Glutamatergic neuron (in vitro differentiated cells): ENCODE measurements around the gene CASD1. TPM values are rescaled to one million over a fixed set of nuclear protein-coding genes. Genes with fewer than 3 reads are reported as not detected.

ENCODE experiments used
- DNase-seq: peaks from one replicate; pipeline ENCODE4 v3.0.0; 2022
- H3K27ac Mint-ChIP-seq: one replicate; pipeline ENCODE4 v1.8.0; 2020; ENCODE audit warnings: mild to moderate bottlenecking, mixed read lengths, inconsistent platforms; ENCODE audit not compliant: unreplicated experiment
- H3K27me3 Mint-ChIP-seq: one replicate; pipeline ENCODE4 v1.8.0; 2020; ENCODE audit warnings: mild to moderate bottlenecking, moderate library complexity, mixed read lengths, inconsistent platforms; ENCODE audit not compliant: unreplicated experiment
- H3K36me3 Mint-ChIP-seq: one replicate; pipeline ENCODE4 v1.8.0; 2020; ENCODE audit warnings: mild to moderate bottlenecking, mixed read lengths, inconsistent platforms; ENCODE audit not compliant: unreplicated experiment
- H3K4me1 Mint-ChIP-seq: one replicate; pipeline ENCODE4 v1.8.0; 2020; ENCODE audit warnings: mild to moderate bottlenecking, low read depth, mixed read lengths, inconsistent platforms; ENCODE audit not compliant: unreplicated experiment
- H3K4me3 Mint-ChIP-seq: one replicate; pipeline ENCODE4 v1.8.0; 2020; ENCODE audit warnings: mild to moderate bottlenecking, mixed read lengths, inconsistent platforms; ENCODE audit not compliant: unreplicated experiment
- H3K9me3 Mint-ChIP-seq: one replicate; pipeline ENCODE4 v1.8.0; 2020; ENCODE audit warnings: mild to moderate bottlenecking, moderate library complexity, mixed read lengths, inconsistent platforms; ENCODE audit not compliant: unreplicated experiment
- CTCF ChIP-seq: fragments of 200-600 bp; sonication (generic); IDR thresholded peaks from one replicate; pipeline ENCODE4 v1.5.0; 2021; ENCODE audit not compliant: partially characterized antibody, unreplicated experiment
- total RNA-seq: library from RNA; stranded (reverse); fragmentation: NEBNext Ultra II Directional; extraction: Animal tissue kit (Norgen Biotek cat#: 25700); gene quantifications from one replicate; pipeline ENCODE4 v1.2.1, GENCODE V29; 2021; ENCODE audit not compliant: unreplicated experiment

The CASD1 gene
- total RNA-seq, 1 donor from 2014 or later, result 117 TPM

- no peak overlapping the region for H3K27ac Mint-ChIP-seq
- H3K4me1 Mint-ChIP-seq, result no peaks in the 10 kb centered on the region
- no peak for TF ChIP-seq CTCF
- H3K36me3 Mint-ChIP-seq, result no peaks in the 10 kb centered on the region
- H3K9me3 Mint-ChIP-seq, result no peaks in the 10 kb centered on the region
- H3K4me3 Mint-ChIP-seq, result no peak overlapping the region
- peaks cover 2% of the 10 kb centered on the region for H3K27me3 Mint-ChIP-seq
- DNase-seq, result no peak
These were observed 30.8 kb downstream of the CASD1 start for GRCh38 chr7:94540428-94540827.

- no peak overlapping the region for H3K27ac Mint-ChIP-seq
- no peak for TF ChIP-seq CTCF
- no peak for DNase-seq
- H3K4me3 Mint-ChIP-seq, result no peak overlapping the region
- peaks cover 2% of the 10 kb centered on the region for H3K27me3 Mint-ChIP-seq
- no peaks in the 10 kb centered on the region for H3K4me1 Mint-ChIP-seq
- H3K36me3 Mint-ChIP-seq, result no peaks in the 10 kb centered on the region
- no peaks in the 10 kb centered on the region for H3K9me3 Mint-ChIP-seq
These were observed 37.5 kb downstream of the CASD1 start for GRCh38 chr7:94547126-94547525.

- DNase-seq, result no peak
- Mint-ChIP-seq H3K27ac (no peak overlapping the region), H3K9me3 (no peaks in the 10 kb centered on the region), H3K4me1 (no peaks in the 10 kb centered on the region), H3K36me3 (no peaks in the 10 kb centered on the region), H3K27me3 (no peaks in the 10 kb centered on the region), H3K4me3 (no peak overlapping the region)
- TF ChIP-seq CTCF, result no peak
These were observed 46.4 kb downstream of the CASD1 start for GRCh38 chr7:94556028-94556427.

- Mint-ChIP-seq H3K4me3 (no peak overlapping the region), H3K27me3 (no peaks in the 10 kb centered on the region), H3K36me3 (no peaks in the 10 kb centered on the region), H3K4me1 (no peaks in the 10 kb centered on the region), H3K9me3 (no peaks in the 10 kb centered on the region), H3K27ac (no peak overlapping the region)
- no peak for DNase-seq
- TF ChIP-seq CTCF, result no peak
These were observed 47.6 kb downstream of the CASD1 start for GRCh38 chr7:94557215-94557614.

- no peak overlapping the region for H3K27ac Mint-ChIP-seq
- no peaks in the 10 kb centered on the region for H3K27me3 Mint-ChIP-seq
- peaks cover 3% of the 10 kb centered on the region for H3K4me1 Mint-ChIP-seq
- TF ChIP-seq CTCF, result no peak
- no peaks in the 10 kb centered on the region for H3K36me3 Mint-ChIP-seq
- H3K4me3 Mint-ChIP-seq, result no peak overlapping the region
- H3K9me3 Mint-ChIP-seq, result no peaks in the 10 kb centered on the region
- DNase-seq, result no peak
These were observed 50.4 kb downstream of the CASD1 start for GRCh38 chr7:94559972-94560371.
